Stimulated activated CD4-positive, alpha-beta T cell treated with anti-CD3 and anti-CD28 coated beads, TNF-alpha, amount 100 ng/mL, for 4 hours (primary cell): ENCODE measurements around the gene CACNA1D.

Experiments
- DNase-seq, 3 experiments: peaks; one replicate each; pipeline ENCODE4 v3.0.0-alpha.2; 2020; ENCODE audit warnings: low read depth in 3 of 3

Gene CACNA1D

GRCh38 chr3:53748512-53749271, 254.3 kb downstream of the CACNA1D start:
- no peak for DNase-seq

GRCh38 chr3:53749448-53749847, 255.0 kb downstream of the CACNA1D start:
- no peak for DNase-seq

- DNase-seq = no peak
These were observed 256.1 kb downstream of the CACNA1D start for GRCh38 chr3:53750253-53751210.

- DNase-seq = no peak
These were observed 259.2 kb downstream of the CACNA1D start for GRCh38 chr3:53753518-53754183.

GRCh38 chr3:53754325-53754724, 259.9 kb downstream of the CACNA1D start:
- DNase-seq = no peak

GRCh38 chr3:53758846-53759245, 264.4 kb downstream of the CACNA1D start:
- DNase-seq = no peak

- DNase-seq = no peak
These were observed 268.9 kb downstream of the CACNA1D start for GRCh38 chr3:53763353-53763752.

- DNase-seq = no peak
These were observed 269.8 kb downstream of the CACNA1D start for GRCh38 chr3:53764026-53764775.

- no peak for DNase-seq
These were observed 271.3 kb downstream of the CACNA1D start for GRCh38 chr3:53765753-53766152.

GRCh38 chr3:53766706-53767105, 272.3 kb downstream of the CACNA1D start:
- DNase-seq = no peak

GRCh38 chr3:53768478-53769459, 274.4 kb downstream of the CACNA1D start:
- DNase-seq = no peak

GRCh38 chr3:53772562-53772961, 278.2 kb downstream of the CACNA1D start:
- no peak for DNase-seq

- no peak for DNase-seq
These were observed 278.6 kb downstream of the CACNA1D start for GRCh38 chr3:53773021-53773436.

- DNase-seq = no peak
These were observed 279.4 kb downstream of the CACNA1D start for GRCh38 chr3:53773611-53774368.

GRCh38 chr3:53774414-53774813, 280.0 kb downstream of the CACNA1D start:
- DNase-seq = no peak

- DNase-seq = no peak
These were observed 280.6 kb downstream of the CACNA1D start for GRCh38 chr3:53775018-53775417.

GRCh38 chr3:53775834-53776251, 281.4 kb downstream of the CACNA1D start:
- DNase-seq = no peak

GRCh38 chr3:53776494-53777101, 282.2 kb downstream of the CACNA1D start:
- no peak for DNase-seq

GRCh38 chr3:53777468-53777867, 283.1 kb downstream of the CACNA1D start:
- no peak for DNase-seq
